GM18498 (cell line): ENCODE data around the gene TMEM156.

Source experiments
- ATAC-seq: cut with Tn5 transposase; IDR thresholded peaks from one replicate; pipeline ENCODE4 v1.9.1; 2021; ENCODE audit warnings: mild to moderate bottlenecking, moderate library complexity; ENCODE audit not compliant: unreplicated experiment

TMEM156 gene

DNA sequence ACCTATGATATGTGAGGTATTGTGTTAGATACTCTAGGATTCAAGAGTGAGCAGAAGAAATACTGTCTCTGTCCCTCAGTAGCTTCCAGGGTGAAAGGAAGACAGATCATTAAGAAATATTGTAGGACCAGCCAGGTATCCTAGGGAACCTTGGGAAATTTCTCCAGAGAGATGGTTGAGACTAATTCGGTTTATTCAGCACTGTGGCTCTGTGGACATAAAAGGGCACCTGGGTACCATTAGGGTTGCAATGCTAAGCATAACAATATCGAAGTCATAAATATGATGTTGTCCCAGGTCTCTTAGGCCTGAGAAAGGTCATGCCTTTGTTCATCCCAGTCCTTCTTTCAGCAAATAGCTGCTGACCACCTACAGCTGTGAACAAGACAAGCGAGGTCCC, 103.6 kb downstream of the TMEM156 start:
- no peak for ATAC-seq

- no peak for ATAC-seq
These were observed 105.3 kb downstream of the TMEM156 start for GRCh38 chr4:38926896-38927295.

- ATAC-seq: no peak
These were observed 106.5 kb downstream of the TMEM156 start for GRCh38 chr4:38925492-38926413.

GRCh38 chr4:38924353-38924752, 107.9 kb downstream of the TMEM156 start:
- ATAC-seq: no peak

- ATAC-seq: no peak
These were observed 108.5 kb downstream of the TMEM156 start for GRCh38 chr4:38923746-38924145.

GRCh38 chr4:38921151-38921550, 111.1 kb downstream of the TMEM156 start:
- no peak for ATAC-seq

DNA sequence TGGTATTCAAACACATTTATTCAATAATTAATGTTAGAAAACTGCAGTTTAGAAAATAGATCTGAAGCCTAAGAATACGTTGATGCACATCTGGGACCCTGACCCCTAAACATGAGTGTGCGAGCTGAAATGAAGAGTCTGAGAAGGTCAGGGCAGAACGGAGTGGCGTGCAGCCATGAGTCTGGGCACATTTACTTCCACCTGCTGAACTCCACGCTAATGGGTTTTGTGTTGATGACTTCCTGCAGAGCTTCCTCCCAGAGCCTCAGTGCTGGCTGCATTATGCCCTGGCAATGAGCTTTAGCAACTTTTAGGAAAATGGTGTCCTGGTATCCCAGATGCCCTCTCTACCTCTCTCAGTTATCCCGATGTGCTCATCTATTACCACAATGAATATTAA, 111.5 kb downstream of the TMEM156 start:
- ATAC-seq: no peak

DNA sequence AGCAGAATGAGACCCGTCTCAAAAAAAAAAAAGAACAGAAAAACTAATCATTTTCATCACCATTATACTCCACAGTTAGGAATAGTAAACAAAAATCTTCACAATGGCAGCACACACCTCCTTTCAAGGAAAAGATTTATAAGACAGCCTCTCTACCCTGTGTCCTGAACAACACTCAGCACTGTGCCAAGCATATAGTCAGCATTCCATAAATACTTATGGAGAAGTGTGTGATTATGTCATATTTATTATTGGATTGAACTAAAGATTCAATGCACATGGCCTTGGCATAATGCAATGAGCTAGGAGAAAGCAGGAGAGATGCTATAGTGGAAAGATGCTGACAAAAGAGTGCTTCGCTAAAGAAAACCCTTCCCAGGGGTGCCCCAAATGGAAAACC, 112.0 kb downstream of the TMEM156 start:
- no peak for ATAC-seq

GRCh38 chr4:38919494-38919893, 112.7 kb downstream of the TMEM156 start:
- no peak for ATAC-seq

DNA sequence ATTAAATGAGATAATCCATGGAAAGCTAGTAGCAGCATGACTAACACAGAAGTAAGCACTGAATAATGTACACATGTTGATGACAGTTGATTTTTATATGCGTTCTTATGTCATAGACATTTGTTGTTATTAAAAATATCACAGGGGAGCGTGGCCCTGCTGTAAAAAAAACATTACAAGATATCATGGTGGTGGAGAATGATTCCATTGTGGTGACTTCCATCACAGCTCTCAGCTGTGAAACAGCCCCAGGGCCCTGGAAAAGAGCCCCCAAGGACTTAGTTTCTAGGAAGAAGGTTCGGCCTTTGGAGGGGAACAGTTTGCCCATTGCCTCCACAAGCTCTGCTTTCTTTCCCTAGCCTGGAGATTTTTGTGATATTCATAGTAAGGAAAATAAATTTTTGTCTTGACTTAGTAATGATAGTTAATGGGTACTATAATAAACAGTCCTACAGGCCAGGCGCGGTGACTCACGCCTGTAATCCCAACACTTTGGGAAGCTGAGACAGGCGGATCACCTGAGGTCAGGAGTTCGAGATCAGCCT, 114.7 kb downstream of the TMEM156 start:
- no peak for ATAC-seq
